Stomach (tissue), 4 donors: Measurements from ENCODE around the gene IZUMO3.

Experiments used
- CTCF ChIP-seq, 7 experiments: fragments of 450-650 bp in 4 of 7; fragments of 200-600 bp in 3 of 7; sonication (generic) in 3 of 7; IDR thresholded peaks; one replicate each; pipeline ENCODE4 v1.5.1; 2016 to 2019; ENCODE audit warnings: antibody characterized with exemption in 7 of 7, control low read depth in 2 of 7, mild to moderate bottlenecking in 1 of 7
- EP300 ChIP-seq: sonication (generic); formaldehyde crosslinking; IDR thresholded peaks from one replicate; pipeline ENCODE4 v1.6.1; 2017; ENCODE audit warnings: antibody characterized with exemption
- POLR2A ChIP-seq, 4 donors: fragments of 450-650 bp; IDR thresholded peaks; one replicate each; pipeline ENCODE4 v1.6.1; 2016; ENCODE audit warnings: antibody characterized with exemption in 4 of 4, control low read depth in 2 of 4, mild to moderate bottlenecking in 1 of 4, moderate library complexity in 1 of 4
- POLR2AphosphoS5 ChIP-seq, 3 donors: sonication (generic); formaldehyde crosslinking; IDR thresholded peaks; one replicate each; pipeline ENCODE4 v1.6.1; 2016; ENCODE audit warnings: antibody characterized with exemption in 3 of 3

- no peak for TF ChIP-seq POLR2A (IDR thresholded peaks at IDR 0.05)
- no peak for TF ChIP-seq CTCF (IDR thresholded peaks at IDR 0.05)
- no peak for TF ChIP-seq EP300
- no peak for TF ChIP-seq POLR2AphosphoS5 (IDR thresholded peaks at IDR 0.05)
These were observed 35.8 kb downstream of the IZUMO3 start for GRCh38 chr9:24509850-24510249.
